Stimulated activated CD4-positive, alpha-beta T cell treated with anti-CD3 and anti-CD28 coated beads, Interleukin-4, amount 100 ng/mL, for 24 hours (primary cell): ENCODE data around the gene EEPD1.

ENCODE experiments used
- DNase-seq: peaks from one replicate; pipeline ENCODE4 v3.0.0-alpha.2; 2020

EEPD1 gene

DNA sequence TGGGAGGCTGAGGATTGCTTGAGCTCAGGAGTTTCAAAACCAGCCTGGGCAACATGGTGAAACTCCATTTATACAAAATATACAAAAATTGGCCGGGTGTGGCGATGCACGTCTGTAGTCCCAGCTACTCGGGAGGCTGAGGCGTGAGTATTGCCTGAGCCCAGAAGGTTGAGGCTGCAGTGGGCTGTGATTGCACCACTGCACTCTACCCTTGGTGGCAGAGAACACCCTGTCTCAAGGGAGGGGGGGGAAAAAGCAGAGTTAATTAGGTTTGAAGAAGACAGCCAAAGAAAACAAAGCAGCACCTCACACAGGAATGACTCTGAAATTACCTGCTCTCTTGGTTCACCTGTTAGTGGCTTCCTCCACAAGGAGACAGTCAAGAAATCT lies 110.0 kb downstream of the EEPD1 start:
- no peak for DNase-seq

DNA sequence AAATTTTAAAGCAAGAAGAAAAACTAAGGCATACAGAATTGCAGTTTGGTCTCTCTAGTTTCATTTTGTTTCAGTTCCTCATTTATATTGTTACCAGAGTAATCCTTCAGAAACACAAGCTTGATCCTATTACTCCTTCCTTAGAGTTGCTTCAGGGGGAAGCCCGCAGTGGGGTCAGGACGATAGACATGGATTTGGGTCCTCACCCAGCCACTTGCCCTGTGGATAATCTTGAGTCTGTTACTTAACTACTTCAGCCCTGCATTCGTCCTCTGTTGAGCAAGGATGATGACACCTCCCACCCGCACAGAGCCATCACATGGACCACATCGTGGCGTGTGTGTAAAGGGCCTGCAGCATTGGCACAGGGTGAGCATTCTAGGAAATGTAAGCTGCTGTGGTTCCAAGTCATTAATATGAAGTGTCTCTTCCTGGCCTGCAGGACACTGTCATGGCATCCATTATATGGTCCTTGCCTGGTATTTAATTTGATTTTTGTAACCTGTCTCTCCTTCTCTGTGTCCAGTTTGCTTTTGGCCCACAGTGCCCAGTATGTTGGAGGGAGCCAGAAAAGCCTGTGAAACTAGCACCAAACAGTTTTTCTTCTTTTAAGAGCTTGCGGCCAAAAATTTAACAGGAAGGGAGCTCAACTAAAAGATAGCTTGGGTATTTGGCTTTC lies 111.2 kb downstream of the EEPD1 start:
- no peak for DNase-seq

DNA sequence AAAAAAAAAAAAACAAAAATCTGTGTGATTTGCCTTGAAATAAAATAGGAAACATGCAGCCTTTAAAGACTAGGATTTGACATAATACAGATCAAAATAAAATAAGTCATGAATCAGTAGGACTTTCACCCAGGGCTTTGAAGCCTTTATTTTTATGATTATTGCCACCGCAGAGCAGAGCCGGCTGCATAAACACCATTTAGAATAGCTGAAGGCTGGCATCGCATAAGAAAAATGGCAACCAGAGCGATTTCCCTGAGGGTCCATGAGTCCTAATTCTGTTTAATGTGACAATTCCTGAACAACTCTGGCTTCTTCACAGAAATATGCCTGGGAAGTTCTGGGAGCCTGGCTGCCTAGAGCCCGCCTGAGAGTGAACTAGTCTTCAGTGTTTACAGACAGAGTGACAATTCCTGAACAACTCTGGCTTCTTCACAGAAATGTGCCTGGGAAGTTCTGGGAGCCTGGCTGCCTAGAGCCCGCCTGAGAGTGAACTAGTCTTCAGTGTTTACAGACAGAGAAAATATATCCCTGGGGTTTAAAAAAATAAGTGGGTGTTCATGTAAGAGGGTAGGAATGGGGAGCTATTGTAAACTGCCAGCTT lies 112.0 kb downstream of the EEPD1 start:
- DNase-seq: no peak

DNA sequence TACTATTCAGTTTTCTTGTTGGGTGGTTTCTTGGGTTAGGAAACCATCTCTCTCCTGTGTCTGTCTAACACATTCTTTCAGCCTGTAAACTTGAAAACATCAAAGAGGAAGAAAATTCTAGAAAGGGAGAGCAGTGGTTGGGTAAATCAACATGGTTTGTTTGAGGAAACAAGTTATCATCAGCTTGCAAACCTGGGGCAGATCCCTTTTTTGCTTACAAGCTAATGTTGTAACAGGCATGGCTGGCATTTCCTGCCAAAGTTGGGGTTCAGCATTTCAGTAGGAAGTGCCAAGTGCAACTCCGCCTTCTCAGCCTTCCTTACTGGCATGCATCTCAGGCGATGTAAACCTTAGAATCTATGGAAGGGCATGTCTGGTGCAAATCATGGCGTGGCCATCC lies 112.6 kb downstream of the EEPD1 start:
- no peak for DNase-seq

DNA sequence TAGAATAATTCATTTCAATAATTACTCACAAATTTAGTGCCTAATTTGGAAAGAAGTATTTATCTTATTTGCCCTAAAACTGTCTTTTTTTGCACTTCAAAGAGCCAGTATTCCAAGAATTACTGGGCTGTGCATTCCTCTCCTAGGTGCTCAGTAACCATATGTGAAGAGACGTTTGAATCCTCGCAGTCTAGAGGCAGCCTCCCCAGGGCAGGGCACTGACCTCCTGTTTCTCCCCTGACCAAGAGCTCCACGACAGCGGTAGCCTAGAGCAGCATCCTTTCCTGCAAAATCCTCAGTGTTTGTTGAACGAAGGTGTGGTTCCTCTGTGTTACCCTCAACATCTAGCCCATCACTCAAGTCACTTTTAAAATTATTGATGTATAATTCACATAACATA lies 113.1 kb downstream of the EEPD1 start:
- no peak for DNase-seq

DNA sequence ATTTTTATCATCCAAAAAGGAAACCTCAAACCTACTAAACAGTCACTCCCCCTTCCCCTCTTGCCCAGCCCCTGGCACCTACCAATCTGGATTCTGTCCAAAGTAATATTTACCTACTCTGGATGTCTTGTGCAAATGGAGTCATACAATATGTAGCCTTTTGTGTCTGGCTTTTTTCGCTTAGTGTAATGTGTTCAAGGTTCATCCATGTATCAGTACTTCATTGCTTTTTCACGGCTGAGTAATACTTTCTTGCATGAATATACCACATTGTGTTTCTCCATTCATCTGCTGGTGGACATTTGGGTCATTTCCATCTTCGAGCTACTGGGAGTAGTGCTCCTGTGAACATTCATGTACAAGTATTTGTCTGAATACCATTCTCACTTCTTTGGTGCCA lies 113.6 kb downstream of the EEPD1 start:
- no peak for DNase-seq

DNA sequence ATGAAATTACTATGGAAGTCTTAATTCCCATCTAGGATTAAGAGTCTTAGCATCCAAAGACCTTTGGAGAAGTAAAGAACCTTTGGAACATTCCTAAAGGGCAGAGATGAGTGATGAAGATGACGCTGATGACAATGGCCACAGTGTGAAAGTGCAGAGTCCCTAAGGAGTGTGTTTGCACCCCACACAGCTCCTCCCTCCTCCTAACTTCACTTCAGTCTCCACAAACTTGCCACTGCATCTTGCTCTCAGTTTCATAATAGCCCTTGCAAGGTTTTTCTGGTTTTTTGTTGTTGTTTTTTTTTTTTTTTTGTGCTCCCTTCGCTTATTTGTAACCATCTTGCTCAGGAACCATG lies 119.1 kb downstream of the EEPD1 start:
- DNase-seq: no peak

DNA sequence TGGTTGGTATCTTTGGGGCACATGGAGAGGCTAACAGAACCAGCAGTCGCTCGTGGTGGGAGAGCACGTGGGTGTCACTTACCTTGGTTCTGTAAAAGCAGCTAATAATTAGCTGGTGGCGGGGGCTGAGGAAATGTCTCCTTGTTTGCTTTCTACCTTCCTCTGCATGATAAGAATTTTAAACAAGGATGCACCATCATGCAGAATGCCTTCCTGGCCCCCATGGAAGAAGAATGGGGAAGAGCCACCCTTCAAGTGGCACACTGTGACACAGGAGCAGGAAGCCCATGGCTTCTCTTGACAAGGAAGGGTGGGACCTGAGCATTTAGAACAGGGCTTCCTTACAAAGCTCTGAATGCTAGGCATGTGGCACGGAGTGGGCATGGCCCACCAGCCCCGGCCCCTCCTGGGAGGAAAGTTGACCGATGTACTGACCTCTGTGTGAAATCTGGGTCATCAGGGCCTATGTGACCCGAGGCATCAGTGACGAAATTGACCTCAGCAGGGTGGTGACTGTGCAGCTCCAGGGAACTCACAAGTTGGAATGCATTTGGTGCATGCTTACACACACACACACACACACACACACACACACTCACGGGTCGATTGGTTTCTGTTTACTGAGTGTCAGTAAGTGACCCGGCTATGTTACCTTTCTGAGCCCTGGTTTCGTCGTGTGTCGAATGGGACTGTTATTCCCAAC lies 119.7 kb downstream of the EEPD1 start:
- DNase-seq: no peak

DNA sequence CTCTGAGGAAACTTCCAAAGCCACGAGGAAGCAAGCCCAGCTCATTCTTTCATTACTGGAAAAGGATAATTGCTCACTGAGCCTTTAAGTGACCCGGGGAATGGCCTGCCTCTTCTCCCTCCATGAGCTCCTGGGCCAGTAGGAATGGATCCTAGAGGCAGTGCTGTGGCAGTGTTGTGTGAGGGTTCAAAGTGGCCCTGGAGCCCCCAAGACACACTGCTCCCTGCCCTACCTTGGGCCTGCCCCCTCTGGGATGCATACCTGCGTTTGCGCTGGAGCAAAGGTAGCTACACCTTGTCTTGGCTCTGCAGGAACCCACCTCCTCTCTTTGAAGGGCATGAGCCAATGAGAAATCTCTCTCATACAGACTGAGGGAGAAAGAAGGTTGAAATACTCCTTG lies 120.8 kb downstream of the EEPD1 start:
- DNase-seq: no peak

DNA sequence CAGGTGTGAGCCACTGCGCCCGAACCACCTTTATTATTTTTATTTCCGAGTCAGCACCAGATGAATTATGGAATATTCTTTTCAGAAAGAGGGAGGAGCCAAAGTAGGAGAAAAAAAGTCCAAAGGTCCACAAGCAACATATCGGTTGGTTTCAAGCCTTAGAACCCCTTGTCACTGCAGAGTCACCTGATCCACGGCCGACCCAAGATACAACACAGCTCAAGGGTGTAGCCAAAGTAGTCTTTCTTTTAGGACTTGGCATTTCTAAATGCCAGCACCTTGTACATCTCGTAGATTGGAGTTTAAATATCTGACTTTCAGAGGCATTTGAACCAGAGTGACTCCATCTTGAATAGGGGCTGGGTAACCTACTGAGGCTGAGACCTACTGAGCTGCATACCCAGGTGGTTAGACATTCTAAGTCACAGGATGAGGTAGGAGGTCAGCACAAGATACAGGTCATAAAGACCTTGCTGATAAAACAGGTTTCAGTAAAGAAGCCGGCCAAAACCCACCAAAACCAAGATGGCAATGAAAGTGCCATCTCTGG lies 122.8 kb downstream of the EEPD1 start:
- DNase-seq: no peak

DNA sequence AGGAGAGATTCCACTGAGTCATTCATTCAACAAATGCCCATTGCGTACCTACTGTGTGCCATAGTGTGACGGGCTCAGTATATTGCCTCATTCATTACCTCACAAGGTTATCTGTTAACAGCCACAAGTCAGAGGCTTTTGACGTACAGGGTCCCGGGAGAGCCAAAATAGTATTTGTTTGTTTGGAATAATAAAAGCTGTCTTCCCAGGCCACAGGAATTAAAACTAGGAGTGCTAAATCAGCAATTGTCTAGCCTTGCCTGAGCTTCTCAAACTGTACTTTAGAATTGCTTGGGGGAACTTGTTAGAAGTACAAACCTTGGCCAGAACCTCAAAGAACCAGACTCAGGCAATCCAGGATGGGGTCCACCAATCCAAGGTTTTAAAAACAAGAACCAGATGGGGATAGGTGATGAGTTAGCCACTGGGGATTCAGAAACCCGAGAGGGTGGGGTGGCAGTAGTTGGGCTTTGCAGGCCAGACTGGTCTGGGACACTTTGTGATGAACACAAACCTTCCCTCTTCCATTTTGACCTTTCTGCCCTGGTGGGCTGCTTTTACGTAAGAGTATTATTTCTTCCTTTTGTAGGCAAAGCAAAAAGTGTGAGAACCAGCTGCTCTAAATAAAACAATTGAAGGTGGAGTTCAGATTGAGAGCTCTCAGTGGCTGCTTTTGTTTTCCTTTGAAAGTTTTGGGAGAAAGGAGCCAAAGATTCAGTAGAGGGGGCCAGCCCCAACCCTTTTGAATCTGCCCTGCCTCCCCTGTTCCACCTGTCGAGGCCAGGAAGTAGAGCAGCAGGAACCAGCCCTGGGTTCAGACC lies 123.6 kb downstream of the EEPD1 start:
- DNase-seq: no peak

DNA sequence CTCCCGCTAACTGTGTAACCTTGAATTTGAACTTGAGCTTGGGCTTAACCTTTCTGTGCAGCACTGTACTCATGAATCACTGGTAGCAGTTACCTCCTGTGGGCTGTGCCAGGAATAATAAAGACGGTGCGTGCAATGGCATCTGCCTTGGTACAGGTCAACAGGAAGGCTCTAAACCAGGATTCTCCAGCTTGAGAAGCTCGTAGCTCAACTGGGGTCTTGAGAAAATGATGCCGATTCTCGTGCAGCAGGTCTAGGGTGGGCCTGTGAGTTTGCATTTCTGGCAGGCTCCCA lies 124.1 kb downstream of the EEPD1 start:
- DNase-seq: no peak

DNA sequence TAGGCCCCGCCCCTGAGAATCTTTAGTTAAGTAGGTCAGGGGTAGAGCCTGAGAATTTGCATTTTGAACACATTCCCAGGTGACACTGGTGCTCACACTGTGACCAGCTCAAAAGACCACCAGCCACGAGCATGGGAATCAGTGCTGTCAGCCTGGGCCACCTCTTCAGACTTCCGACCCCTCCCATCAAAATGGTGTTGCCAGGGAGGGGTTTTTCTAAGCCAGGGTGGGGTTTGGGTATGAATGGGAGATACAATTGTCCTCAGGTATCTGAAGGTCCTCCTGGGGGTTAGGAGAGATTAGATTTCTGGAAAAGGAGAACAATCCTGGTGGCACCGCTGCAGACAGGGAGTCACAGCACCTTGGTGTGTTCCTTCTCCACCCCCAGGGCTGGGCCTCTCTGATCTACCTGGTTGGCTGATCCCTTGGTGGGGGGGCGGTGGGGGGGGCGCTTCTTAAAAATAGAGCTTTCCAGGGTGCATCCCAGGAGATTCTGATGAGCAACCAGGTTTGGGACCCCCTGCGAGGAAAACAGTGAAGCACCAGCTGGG lies 125.1 kb downstream of the EEPD1 start:
- no peak for DNase-seq

DNA sequence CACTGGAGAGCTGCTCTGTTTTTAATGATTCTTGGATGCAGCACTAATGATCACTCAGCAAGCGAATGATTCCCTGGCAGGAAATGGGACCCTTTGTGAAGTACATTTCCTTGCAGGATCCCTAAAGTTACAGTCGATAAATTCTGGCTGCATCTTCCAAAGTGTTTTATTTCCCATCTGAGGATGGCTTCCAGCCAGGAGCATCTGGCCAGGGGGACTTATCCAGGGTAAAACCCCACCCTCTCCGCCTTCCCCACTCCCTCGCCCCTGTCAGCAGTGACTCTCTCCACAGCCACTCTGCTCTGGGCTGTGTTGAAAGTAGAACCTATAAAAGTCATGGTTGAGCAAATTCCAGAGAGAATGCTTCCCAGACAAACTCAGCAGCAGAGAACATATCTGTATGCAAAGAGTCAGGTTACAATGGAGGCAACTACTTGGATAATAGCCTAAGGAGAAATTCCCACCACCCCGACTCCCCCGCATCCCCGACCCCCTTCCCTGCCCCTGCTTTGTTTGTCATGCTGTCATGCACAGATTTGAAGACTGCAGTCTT lies 125.6 kb downstream of the EEPD1 start:
- DNase-seq: no peak

DNA sequence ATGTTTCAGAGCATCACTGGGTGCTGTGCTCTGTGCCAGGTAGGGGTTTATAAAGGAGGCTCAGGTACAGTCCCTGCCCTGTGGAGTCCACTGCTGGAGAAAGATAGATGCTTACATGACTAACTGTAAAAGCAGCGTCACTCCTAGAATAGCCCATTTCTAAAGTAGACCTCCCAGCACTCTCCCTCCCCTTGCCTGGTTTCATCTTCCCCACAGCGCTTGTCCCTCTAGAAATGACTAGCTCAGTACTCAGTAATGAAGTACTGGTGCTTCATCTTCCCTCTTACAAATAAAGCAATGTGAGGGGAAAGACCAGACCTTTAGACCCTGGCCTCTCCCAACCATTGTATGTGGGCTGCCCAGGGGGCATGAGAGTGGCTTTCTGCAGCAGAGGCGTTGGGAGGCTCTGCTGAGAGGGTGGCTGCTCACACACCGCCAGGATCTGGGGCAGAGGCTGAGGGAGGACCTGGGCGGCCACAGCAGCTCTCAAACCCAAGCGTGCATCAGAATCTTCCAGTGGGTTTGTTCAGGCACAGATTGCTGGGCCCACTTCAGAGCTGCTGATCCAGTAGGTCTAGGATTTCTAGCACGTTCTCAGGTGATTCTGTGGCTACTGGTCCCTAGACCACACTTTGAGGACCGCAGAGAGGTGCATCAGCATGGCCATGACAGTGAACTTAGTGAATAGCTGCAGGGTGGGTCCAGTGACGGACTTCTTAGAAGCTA lies 126.3 kb downstream of the EEPD1 start:
- no peak for DNase-seq

DNA sequence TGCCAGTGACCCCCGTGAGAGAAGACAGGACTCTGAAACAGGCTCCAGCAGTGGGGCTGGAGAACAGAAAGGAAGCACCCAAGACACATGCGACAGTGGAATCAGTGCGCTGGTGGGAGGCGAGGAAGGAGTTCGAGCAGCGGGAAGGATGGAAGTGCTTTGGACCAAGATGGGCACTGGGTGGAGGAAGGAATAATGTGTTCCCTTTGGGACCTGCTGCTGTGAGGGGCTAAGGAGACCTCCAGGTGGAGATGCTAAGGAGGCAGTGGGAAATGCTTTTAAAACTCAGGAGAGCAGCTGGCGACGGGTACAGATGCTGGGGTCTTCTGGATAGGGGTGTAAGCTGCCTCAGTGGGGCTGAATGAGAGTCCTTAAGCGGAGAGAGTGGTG lies 126.9 kb downstream of the EEPD1 start:
- DNase-seq: no peak

DNA sequence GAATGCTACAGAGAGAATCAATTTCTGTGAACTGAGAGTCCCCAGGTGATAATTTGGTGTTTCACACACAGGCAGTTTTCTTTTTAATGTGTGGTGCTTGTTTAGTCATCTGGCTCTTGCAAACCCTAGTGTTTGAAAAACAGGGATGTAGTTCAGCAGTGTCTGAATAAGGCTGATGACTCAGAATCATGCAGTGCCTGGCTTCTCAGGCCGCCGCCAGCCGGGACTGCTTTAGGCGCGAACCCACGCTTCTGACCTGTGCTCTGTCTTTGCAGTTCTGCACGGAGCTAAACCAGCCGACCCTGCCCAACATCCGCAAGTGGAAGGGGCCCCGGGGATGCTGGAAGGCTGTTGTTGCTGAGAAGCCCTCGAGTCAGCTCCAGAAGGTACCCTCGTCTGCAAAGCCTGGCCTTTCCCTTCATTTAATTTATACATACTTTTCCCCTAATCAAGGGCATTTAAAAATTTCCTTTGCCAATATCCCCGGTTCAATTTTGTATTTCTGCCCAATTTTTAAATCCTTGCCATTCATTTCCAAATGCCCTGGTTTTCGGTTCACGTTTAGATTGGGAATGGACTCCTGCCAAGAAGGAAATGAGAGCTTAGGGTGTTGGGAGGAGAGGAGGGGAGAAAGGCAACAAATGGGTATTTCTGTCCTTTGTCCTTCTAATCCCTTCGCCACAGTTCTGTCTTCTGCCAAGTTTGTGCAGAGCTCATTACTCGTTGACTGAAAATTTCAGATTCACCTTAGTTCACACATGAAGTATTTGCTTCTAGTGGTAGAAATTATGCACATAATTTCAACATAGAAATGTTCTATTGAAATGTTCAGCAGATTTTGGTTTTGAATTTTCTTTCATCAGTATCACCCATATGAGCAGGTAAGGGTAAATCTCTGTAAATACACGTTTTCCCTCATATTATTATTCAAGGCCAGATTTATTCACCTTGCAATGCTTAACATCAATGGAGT lies 128.1 kb downstream of the EEPD1 start:
- DNase-seq: no peak

DNA sequence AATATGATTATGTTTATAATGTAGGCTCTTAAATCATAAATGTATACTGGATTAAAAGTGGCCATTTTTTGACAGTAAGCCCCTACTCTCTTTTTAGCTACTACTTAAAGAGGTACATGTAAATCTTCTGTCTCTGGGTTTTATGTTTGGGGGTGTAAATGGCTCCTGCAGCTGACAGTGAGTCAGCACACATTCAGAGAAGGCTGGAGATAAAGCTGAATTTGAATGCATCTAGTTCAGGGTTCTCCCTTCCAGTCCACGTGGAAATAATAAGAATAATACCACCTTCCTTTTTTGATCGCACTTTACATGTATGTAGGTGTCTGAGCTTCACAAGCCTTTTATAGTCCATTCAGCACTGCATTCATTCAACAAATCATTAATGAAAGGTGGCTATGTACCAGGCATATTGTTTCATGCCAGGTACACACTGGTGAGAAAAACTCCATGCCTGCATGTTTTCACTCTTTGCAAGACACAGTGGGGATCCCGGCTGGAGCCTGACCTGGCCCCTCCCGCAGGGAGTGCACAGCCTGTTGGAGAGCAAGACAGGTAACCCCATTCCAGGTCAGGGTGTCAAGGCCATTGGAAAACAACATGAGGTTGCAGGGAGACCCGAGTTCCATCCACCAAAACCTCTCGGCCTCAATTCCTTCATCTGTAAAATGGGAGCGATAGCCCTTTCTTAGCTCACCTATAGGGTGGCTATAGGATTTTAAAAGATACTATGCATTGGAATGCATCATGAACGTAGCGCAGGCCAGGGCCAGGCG lies 129.1 kb downstream of the EEPD1 start:
- no peak for DNase-seq

DNA sequence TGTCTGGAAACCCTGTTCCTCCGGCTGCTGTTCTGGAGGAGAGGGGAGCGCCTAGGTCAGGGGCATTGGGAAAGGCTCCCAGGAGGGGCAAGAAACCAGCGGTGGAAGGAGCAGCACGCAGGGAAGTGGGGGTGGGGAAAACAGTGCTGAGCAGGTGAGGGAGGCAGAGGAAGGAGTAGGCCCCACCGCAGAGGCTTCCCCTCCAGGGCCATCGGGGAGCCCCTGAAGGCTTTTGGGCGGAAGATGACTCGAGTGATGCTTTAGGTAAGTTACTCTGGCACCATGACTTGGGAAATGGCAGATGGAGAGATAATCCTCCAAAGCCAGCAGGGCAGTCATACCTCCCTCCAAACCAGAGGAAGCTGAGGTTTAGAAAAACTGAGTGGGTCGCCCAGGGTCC lies 130.1 kb downstream of the EEPD1 start:
- no peak for DNase-seq

DNA sequence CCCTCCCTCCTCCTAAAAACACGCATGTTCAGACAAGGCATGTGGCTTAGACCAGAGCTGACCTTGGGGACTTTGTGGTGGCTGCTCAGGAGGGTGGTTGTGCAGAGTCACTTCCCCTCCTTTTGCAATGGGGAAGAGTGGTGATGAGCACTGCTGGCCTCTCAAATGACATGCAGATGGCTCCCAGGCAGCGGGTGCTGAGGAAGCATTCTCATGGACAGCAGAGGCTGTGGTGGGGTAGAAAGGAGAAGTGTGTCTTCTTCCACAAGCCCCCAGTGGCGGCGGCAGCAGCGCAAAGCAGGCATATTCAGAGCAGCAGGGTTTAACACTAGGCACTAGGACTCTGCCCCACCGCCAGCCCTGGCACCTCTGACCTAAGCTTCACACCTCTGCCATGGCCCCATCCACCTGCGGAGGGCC lies 130.7 kb downstream of the EEPD1 start:
- DNase-seq: no peak
